GM21529 (cell line): ENCODE data around the gene MDH2.
"Not testable (repeated sequence)": the region's sequence is repeated elsewhere in the genome, so short reads cannot be mapped to it uniquely, and the experiment has no call there.

Experiments
- ATAC-seq: cut with Tn5 transposase; IDR thresholded peaks from one replicate; pipeline ENCODE4 v1.9.1; 2021; ENCODE audit not compliant: unreplicated experiment

The MDH2 gene

GRCh38 chr7:76047305-76047810, 548 bp upstream of the MDH2 start:
- peak; percentile 11 for ATAC-seq

GRCh38 chr7:76048668-76048988, 722 bp downstream of the MDH2 start:
- peak; percentile 11 for ATAC-seq

GRCh38 chr7:76049295-76049694, 1.4 kb downstream of the MDH2 start:
- ATAC-seq = no peak

GRCh38 chr7:76050545-76050944, 2.6 kb downstream of the MDH2 start:
- ATAC-seq = no peak

DNA sequence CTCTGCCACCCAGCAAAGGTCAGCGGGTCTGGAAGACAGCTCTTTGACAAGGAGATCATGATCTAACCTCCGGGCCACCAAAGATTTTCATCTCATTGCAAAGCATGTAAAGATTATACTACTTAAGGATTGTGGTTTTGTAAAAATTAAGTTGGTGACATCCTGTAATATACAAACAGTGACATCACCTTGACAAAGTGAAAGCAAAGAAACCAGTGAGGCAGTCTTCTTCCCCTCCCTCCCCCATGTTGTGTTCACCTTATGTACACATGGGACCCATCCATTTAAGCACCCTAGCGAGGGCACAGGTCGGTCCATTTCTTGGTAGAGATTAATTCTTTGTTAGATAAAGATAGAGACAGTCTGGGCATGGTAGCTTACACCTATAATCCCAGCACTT, 3.9 kb downstream of the MDH2 start:
- no peak for ATAC-seq

GRCh38 chr7:76052681-76053080, 4.8 kb downstream of the MDH2 start:
- ATAC-seq = not testable (repeated sequence)

DNA sequence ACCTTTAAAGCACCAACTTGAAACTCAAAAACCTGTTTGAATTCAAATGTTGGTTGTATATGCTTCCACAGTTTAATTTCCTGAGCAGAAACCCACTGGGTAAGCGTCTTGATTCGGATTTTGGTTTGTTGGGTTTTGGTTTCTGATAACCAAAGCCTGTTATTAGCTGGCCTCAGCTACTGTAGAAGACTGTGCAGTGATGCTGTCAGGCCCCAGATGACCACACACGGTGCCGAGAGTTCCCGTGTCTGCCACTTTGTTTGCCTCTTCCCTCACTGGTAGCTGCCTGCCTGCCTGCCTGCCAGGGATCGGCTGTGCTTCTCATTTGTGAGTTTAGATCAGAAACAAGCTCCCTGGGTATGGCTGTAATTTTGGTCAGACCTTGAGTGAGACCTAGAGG, 5.6 kb downstream of the MDH2 start:
- ATAC-seq = no peak

DNA sequence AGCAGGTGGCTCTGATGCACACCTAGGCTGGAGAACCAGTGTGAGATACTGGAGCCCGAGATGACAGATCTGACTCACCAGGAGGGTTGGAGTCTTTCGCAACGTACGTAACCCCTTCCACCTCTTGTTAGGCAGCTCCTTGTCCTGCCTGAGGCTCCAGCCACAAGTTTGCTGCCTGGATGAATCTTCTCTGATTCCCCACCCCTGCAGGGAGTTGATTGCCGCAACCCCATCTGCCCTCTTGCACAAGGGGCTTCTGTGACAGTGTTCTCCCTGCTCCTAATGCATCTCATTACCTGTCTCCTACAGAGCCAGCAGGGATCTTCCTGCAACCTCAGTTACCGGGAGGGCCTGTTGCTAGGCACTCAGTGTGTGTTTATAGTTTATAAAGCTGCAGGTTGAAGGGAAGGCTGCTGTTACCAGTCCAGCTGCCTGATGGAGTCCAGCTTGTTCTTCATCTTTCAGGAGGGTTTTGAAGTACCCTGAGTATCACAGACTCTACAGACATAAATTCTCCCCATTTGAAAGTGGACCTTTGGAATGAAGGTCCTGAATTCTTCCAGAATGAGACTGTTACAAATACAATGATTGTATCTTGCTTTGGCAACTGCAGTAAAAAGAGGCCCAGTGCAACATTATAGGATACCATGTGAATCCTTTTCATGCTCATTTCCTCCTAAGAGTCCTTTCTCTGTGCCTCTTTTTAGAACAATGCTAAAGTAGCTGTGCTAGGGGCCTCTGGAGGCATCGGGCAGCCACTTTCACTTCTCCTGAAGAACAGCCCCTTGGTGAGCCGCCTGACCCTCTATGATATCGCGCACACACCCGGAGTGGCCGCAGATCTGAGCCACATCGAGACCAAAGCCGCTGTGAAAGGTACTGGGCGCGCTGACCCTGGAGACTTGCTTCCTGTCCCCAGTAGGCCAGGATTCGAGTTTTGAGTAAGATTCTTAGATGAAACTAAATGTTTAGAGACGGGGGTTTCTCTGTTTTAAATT, 6.5 kb downstream of the MDH2 start:
- ATAC-seq = no peak

DNA sequence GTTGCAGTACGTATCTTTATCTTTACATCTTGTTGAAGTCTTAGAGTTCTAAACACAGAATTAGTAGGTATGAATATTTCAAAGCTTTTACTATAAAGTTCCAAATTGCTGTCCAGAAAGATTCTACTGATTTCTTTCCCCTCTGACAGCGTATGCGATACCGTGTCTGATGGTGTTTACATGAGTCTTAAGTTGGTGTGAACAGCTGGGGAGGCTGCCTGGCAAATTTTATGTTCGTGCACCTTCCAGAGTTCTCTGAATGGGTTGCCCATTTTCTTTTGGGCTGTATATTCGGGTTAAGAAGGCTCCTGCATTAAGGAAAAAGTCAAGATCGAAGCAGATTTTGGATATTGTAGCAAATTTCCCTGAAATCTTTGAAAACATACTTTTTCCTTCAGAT, 8.3 kb downstream of the MDH2 start:
- ATAC-seq = no peak

DNA sequence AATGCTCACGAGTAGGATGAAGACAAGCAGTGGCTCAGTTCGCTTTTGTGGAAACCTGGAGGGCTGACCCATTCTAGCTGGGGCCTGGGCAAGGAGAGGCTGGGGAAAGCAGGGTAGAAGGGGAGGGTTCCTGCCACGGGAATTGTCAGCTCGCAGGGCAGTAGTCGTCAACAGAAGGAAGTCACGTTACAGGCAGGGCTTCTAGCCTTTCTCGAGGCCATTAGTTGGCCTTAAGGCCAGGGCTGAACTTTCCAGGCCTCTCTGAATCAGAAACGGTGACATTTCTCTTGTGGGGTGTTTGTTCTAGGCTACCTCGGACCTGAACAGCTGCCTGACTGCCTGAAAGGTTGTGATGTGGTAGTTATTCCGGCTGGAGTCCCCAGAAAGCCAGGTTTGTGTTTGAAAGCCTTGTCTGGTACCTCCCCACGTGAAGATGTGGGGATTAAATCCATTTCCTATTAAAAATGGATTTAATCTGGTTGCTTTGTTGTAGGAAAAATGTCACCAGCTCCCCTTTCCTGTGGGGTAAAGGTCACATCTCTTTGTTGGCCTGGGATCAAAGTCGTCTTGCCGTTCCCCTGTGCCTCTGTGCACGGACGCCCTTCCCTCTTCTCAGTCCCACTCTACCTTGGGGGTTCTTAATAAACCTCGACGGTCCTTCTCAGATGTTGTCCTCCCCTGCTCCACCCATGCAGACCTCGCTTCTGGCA, 9.4 kb downstream of the MDH2 start:
- ATAC-seq = no peak

GRCh38 chr7:76057813-76058145, 9.9 kb downstream of the MDH2 start:
- no peak for ATAC-seq

DNA sequence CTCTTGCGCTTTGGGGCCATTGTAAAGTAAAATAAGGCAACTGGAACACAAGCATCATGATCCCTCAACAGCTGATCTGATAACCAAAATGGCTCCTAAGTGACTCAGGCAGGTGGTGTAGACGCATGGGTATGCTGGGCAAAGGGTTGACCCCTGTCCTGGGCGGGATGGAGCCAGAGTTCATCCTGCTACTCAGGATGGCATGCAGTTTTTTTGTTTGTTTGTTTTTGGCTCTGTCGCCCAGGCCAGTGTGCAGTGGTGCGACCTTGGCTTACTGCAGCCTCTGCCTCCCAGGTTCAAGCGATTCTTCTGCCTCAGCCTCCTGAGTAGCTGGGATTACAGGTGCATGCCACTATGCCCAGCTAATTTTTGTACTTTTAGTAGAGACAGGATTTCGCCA, 10.8 kb downstream of the MDH2 start:
- ATAC-seq = not testable (repeated sequence)

DNA sequence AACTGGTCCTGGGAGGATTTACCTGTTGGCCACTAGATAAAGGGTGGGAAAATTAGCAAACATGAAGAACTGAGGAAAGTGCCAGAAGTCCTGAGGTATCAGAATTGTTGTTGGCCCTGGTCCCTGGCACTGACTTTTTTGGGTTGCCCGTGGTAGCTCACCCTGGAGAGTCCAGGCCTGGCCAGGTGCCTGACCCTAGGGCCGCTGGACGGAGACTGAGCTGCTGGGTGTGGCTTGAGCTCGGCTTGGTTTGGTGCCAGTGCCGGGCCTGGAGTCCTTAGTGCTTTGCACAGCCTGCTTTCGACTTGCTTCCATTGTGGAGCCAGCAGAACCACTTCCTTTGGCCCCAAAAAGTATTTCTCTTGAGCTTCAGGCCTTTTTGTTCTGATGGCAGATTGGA, 12.9 kb downstream of the MDH2 start:
- no peak for ATAC-seq

- ATAC-seq = no peak
Measured at GRCh38 chr7:76062254-76062653, 14.3 kb downstream of the MDH2 start.

DNA sequence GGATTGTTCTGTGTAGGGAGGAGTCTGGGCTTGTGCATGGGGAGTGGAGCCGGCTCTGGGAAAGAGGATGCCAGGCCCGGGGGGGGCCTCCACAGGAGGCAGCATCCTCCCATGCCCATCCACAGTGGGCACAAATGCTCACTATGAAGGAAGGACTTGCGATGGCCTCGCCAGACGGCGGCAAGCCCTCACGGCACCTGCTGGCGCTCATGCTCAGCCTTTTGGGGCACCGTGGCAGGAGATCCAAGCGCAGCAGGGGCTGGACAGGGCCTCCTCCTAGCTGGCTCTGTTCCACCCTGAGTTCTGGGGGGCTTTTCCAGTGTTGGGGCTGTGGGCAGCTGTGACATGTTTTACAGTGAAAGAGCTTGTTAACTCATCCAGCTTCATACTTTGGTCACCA, 15.2 kb downstream of the MDH2 start:
- ATAC-seq = no peak

DNA sequence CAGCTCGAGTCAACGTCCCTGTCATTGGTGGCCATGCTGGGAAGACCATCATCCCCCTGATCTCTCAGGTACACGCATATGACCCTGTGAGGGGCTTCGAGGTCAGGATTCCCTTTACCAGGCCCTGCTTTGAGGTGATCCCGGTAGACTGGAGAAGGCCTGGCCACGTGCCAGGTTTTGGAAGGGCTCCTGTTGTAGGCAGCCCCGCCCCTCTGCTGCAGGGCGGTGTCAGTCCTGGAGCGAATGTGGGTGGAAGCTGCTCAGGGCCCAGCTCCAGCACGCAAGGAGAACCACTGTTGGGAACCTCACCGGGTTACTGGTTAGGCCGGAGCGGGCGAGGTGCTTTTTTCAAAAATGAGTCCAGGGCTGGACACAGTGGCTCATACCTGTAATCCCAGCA, 15.6 kb downstream of the MDH2 start:
- ATAC-seq = no peak

DNA sequence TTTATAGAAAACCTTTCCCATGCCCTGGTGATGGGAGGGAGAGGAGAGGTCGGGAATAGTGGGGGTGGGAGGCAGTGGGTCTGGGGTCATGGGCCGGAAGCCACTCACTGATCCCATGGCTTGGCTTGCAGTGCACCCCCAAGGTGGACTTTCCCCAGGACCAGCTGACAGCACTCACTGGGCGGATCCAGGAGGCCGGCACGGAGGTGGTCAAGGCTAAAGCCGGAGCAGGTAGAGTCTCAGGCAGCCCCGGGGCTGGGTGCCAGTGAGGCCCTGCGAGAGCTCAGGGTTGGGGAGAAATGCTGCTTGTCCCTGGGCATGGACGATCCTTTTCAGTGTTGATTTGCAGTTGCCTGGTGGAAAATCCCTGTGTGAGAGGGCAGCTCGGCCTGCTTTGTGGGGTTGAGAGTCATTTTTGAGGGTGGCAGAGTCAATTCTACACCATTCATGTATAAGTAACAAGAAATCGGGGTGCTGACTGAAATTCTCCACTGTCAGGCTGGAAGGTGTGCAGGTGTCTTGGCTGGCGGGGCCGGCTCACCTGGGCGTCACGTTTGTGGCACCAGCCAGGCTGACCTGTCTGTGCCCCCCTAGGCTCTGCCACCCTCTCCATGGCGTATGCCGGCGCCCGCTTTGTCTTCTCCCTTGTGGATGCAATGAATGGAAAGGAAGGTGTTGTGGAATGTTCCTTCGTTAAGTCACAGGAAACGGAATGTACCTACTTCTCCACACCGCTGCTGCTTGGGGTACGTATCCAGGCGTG, 16.5 kb downstream of the MDH2 start:
- ATAC-seq = no peak

DNA sequence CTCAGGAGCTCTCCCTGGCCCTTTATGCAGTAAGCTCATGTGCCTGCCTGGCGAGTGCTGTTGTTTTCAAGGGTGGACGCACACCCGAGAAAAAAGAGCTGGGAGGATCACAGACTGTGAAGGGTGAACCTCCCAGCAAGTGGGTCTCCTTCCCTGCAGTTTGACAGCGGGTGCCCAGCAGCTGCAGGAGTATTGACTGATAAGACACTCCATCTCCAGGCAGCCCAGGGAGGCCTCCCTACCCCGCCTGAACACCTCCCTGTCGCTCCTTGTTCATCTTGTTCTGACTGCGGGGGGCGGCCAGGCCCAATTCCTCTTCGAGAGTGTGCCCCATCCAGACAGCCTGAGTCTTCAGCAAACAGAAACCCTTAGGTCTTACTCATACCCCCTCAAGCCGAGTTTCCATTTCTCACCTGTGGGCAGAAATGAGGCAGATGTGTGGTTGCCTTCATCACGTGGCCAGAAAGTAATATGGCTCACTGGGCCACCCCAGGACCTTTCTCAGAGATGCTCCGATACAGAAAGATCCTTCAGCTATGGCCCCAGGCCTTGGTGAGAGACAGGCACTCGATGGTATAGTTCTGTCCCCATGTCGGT, 17.2 kb downstream of the MDH2 start:
- no peak for ATAC-seq

DNA sequence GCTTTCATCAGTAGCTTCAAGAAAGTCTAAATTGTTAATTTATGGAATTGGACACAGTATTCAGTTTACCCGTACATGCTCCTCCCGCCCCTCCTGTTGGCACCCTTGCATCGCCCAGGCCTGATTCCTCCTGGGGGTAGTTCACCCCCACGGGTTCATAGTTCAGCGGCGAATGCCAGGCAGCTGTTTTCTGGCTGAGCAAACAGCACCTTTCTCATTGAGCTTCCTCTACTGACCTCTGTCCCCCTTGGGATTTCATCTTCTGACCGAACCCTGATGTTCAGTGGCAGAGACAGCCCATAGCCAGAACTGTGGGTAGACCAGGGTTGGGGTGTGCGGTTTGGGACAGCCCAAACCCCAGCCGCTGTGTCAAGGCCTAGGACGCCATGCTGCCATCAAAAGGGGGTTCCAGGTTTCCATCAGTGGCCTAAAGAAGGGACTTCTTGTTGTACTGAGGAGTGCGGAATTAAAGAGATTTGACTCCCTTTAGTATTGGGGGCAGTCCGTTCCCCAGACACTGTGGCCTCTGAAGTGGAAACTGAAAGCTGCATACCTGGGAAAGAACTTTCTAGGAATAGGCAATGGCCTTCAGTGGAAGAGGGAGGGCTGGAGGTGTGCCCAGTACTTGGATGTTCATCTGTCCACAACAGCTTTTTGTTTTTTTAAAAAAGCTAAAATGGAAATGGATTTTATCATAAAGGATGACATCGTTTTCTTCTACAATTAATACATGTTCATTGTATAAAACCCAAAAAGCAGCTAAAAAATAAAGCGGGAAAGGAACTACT, 19.0 kb downstream of the MDH2 start:
- no peak for ATAC-seq

GRCh38 chr7:76069238-76069638, 21.3 kb downstream of the MDH2 start:
- no peak for ATAC-seq
